AG09319 (cell line): ENCODE measurements around the gene SEL1L3.

Experiments
- DNase-seq: peaks from one replicate; pipeline ENCODE4 v3.0.0-alpha.2; 2010; ENCODE audit warnings: low read depth; ENCODE audit errors: extremely low read depth
- CTCF ChIP-seq: IDR thresholded peaks from 2 replicates; pipeline ENCODE4 v1.5.1; 2011; ENCODE audit warnings: low read depth, mild to moderate bottlenecking, inconsistent platforms, low read length, moderate library complexity

The SEL1L3 gene

GRCh38 chr4:25879091-25879584, 16.4 kb upstream of the SEL1L3 start:
- TF ChIP-seq CTCF, result no peak
- no peak for DNase-seq

- DNase-seq, result no peak
- no peak for TF ChIP-seq CTCF
These were observed 15.9 kb upstream of the SEL1L3 start for GRCh38 chr4:25878676-25879075.

- DNase-seq, result no peak
- TF ChIP-seq CTCF, result no peak
These were observed 12.5 kb upstream of the SEL1L3 start for GRCh38 chr4:25875281-25875745.

- no peak for DNase-seq
- no peak for TF ChIP-seq CTCF
These were observed 11.9 kb upstream of the SEL1L3 start for GRCh38 chr4:25874655-25875054.

GRCh38 chr4:25873632-25874129, 10.9 kb upstream of the SEL1L3 start:
- no peak for TF ChIP-seq CTCF
- no peak for DNase-seq

- no peak for TF ChIP-seq CTCF
- no peak for DNase-seq
These were observed 10.3 kb upstream of the SEL1L3 start for GRCh38 chr4:25872851-25873631.

- DNase-seq, result no peak
- TF ChIP-seq CTCF, result no peak
These were observed 7.3 kb upstream of the SEL1L3 start for GRCh38 chr4:25870081-25870480.
